ENCODE measurements around the gene PLCD1. TPM values are rescaled to one million over a fixed set of nuclear protein-coding genes. Genes with fewer than 3 reads are reported as not detected.

PLCD1 gene
- polyA plus RNA-seq, 1 of the 3 experiments (the other 2 are of a cell fraction): 20.2 TPM

- TF ChIP-seq ZBTB33 (IDR thresholded peaks at IDR 0.05; ENCODE audit: borderline replicate concordance, low read depth): no peak
- no peak for TF ChIP-seq TCF12 (IDR thresholded peaks at IDR 0.05)
- no peak for TF ChIP-seq NFIC (IDR thresholded peaks at IDR 0.05; ENCODE audit: borderline replicate concordance)
- no peak for TF ChIP-seq GATA2 (CRISPR knock-in tag; IDR thresholded peaks at IDR 0.05)
- POLR2A ChIA-PET: no interaction called here
Measured at GRCh38 chr3:37964146-37964545, 65.3 kb downstream of the PLCD1 start.

GRCh38 chr3:37963635-37964034 lies 65.8 kb downstream of the PLCD1 start:
- no peaks in the 10 kb centered on the region for H3K9me3 ChIP-seq
- DNase-seq: no peak
- no peak overlapping the region for H3K4me2 ChIP-seq
- H3K4me1 ChIP-seq (ENCODE audit: control insufficient read depth in 1 of 2, insufficient read depth in 2 of 2, low read depth in 1 of 2, low read length in 1 of 2): peaks cover 15 to 18% of the 10 kb centered on the region in 2 experiments; a peak in 3 of 4 replicates
- H3K9ac ChIP-seq: no peak overlapping the region
- no peak overlapping the region for H3K4me3 ChIP-seq (ENCODE audit: low read depth in 2 of 2, low read length in 1 of 2)
- POLR2A ChIA-PET: no interaction called here
- H3K36me3 ChIP-seq (replicated peaks in 1 of 2; ENCODE audit: control insufficient read depth in 1 of 2, insufficient read depth in 2 of 2, low read length in 1 of 2): peaks cover 12 to 13% of the 10 kb centered on the region in 2 experiments
- H3K9me2 ChIP-seq: no peaks in the 10 kb centered on the region
- H3K27ac ChIP-seq (ENCODE audit: low read depth in 2 of 2, low read length in 1 of 2): no peak overlapping the region
- no peak for TF ChIP-seq POLR2AphosphoS5 (IDR thresholded peaks at IDR 0.05; ENCODE audit: low read depth, low read length)
- 79% methylated on average over 3 of the region's 3 CpGs for WGBS (ENCODE audit: low lambda C conversion rate)
- CTCF ChIA-PET: interaction anchor here (0.7 to 5.3 kb wide), 3 partner anchors 9 to 33 kb away, joined by 6 to 31 read pairs (median 9); no protein-coding TSS in a partner anchor
- H4K20me1 ChIP-seq (ENCODE audit: insufficient read depth): no peaks in the 10 kb centered on the region
- 0 out of 2 replicates have a peak, but pooled peaks cover 5% of the 10 kb centered on the region for H3K79me2 ChIP-seq (ENCODE audit: insufficient read depth)
- no peaks in the 10 kb centered on the region for H3K27me3 ChIP-seq (ENCODE audit: insufficient read depth)
- H2AFZ ChIP-seq (ENCODE audit: low read depth): no peak overlapping the region
- peaks cover 5% of the 10 kb centered on the region for H3F3A ChIP-seq (replicated peaks; ENCODE audit: insufficient read depth)

More at GRCh38 chr3:37964146-37964545, 65.3 kb downstream of the PLCD1 start:
- peaks cover 11 to 12% of the 10 kb centered on the region in 2 experiments for H3K36me3 ChIP-seq (replicated peaks in 1 of 2; ENCODE audit: control insufficient read depth in 1 of 2, insufficient read depth in 2 of 2, low read length in 1 of 2)
- H3K27me3 ChIP-seq (ENCODE audit: insufficient read depth): no peaks in the 10 kb centered on the region
- CTCF ChIA-PET: interaction anchor here (0.7 to 5.3 kb wide), 4 partner anchors 9 to 33 kb away, joined by 4 to 31 read pairs (median 8); no protein-coding TSS in a partner anchor
- DNase-seq: no peak
- H4K20me1 ChIP-seq (ENCODE audit: insufficient read depth): no peaks in the 10 kb centered on the region
- no peak overlapping the region for H3K4me2 ChIP-seq
- peaks cover 5% of the 10 kb centered on the region for H3F3A ChIP-seq (replicated peaks; ENCODE audit: insufficient read depth)
- no peaks in the 10 kb centered on the region for H3K9me3 ChIP-seq
- H3K79me2 ChIP-seq (ENCODE audit: insufficient read depth): 0 out of 2 replicates have a peak, but pooled peaks cover 5% of the 10 kb centered on the region
- H3K9ac ChIP-seq: no peak overlapping the region
- no peak overlapping the region for H3K4me3 ChIP-seq (ENCODE audit: low read depth in 2 of 2, low read length in 1 of 2)
- peaks cover 15 to 18% of the 10 kb centered on the region in 2 experiments; a peak in 3 of 4 replicates for H3K4me1 ChIP-seq (ENCODE audit: control insufficient read depth in 1 of 2, insufficient read depth in 2 of 2, low read depth in 1 of 2, low read length in 1 of 2)
- no peak overlapping the region for H2AFZ ChIP-seq (ENCODE audit: low read depth)
- H3K9me2 ChIP-seq: no peaks in the 10 kb centered on the region
- H3K27ac ChIP-seq (ENCODE audit: low read depth in 2 of 2, low read length in 1 of 2): no peak overlapping the region
- WGBS (ENCODE audit: low lambda C conversion rate): 98% methylated on average over 3 of the region's 3 CpGs

GRCh38 chr3:37963016-37963415 lies 66.4 kb downstream of the PLCD1 start:
- Histone ChIP-seq H4K20me1 (ENCODE audit: insufficient read depth) (no peaks in the 10 kb centered on the region), H3K79me2 (ENCODE audit: insufficient read depth) (0 out of 2 replicates have a peak, but pooled peaks cover 5% of the 10 kb centered on the region), H3K4me1 (ENCODE audit: control insufficient read depth in 1 of 2, insufficient read depth in 2 of 2, low read depth in 1 of 2, low read length in 1 of 2) (peaks cover 15 to 18% of the 10 kb centered on the region in 2 experiments; a peak in 3 of 4 replicates), H3K27ac (ENCODE audit: low read depth in 2 of 2, low read length in 1 of 2) (peak overlapping the region in 1 of 2 experiments; percentile 28; a peak in 1 of 4 replicates), H3K9me3 (no peaks in the 10 kb centered on the region), H3K9ac (no peak overlapping the region), H3K27me3 (ENCODE audit: insufficient read depth) (no peaks in the 10 kb centered on the region), H2AFZ (ENCODE audit: low read depth) (no peak overlapping the region), H3K9me2 (no peaks in the 10 kb centered on the region), H3K4me2 (no peak overlapping the region), H3K4me3 (ENCODE audit: low read depth in 2 of 2, low read length in 1 of 2) (no peak overlapping the region), H3F3A (replicated peaks; ENCODE audit: insufficient read depth) (peaks cover 5% of the 10 kb centered on the region), H3K36me3 (replicated peaks in 1 of 2; ENCODE audit: control insufficient read depth in 1 of 2, insufficient read depth in 2 of 2, low read length in 1 of 2) (peaks cover 8 to 12% of the 10 kb centered on the region in 2 experiments)
- 75% methylated on average over 5 of the region's 5 CpGs for WGBS (ENCODE audit: low lambda C conversion rate)
- CTCF ChIA-PET: interaction anchor here (5.3 kb wide), 1 partner anchor 13 kb away, joined by 31 read pairs; no protein-coding TSS in a partner anchor
- TF ChIP-seq YY1 (IDR thresholded peaks at IDR 0.05; ENCODE audit: low read depth): no peak
- no peak for TF ChIP-seq SIN3A (IDR thresholded peaks at IDR 0.05; ENCODE audit: borderline replicate concordance, low read depth, low read length)
- POLR2A ChIA-PET: no interaction called here
- no peak for DNase-seq
